HUES6 (cell line): ENCODE measurements around the gene ZNF180.

Experiments used
- H3K27ac ChIP-seq: 2 replicates; pipeline ENCODE4 v1.7.0; 2013; ENCODE audit warnings: low read depth, mild to moderate bottlenecking, low read length, inconsistent platforms
- H3K27me3 ChIP-seq: 2 replicates; pipeline ENCODE4 v1.6.1; 2013; ENCODE audit warnings: low read length; ENCODE audit not compliant: control insufficient read depth, insufficient read depth
- H3K36me3 ChIP-seq: 2 replicates; pipeline ENCODE4 v1.6.1; 2013; ENCODE audit warnings: low read length; ENCODE audit not compliant: control insufficient read depth, insufficient read depth
- H3K4me1 ChIP-seq: 2 replicates; pipeline ENCODE4 v1.6.1; 2013; ENCODE audit warnings: low read length; ENCODE audit not compliant: control insufficient read depth, insufficient read depth
- H3K4me3 ChIP-seq: 2 replicates; pipeline ENCODE4 v1.5.1; 2013; ENCODE audit warnings: low read depth, low read length
- H3K9ac ChIP-seq: one replicate; pipeline ENCODE4 v1.6.1; 2013; ENCODE audit warnings: mild to moderate bottlenecking, low read length
- H3K9me3 ChIP-seq: 2 replicates; pipeline ENCODE4 v1.6.1; 2013; ENCODE audit warnings: low read depth, low read length; ENCODE audit not compliant: control insufficient read depth, insufficient read depth

Gene ZNF180

GRCh38 chr19:44529536-44529935, 29.2 kb upstream of the ZNF180 start, which contains the start of gene CEACAM20:
TSS of gene CEACAM20 (minus strand) at chr19:44529675. CDS start at chr19:44529509, 166 bp downstream.
- Histone ChIP-seq H3K9me3 (no peaks in the 10 kb centered on the region), H3K9ac (no peak within 1 kb of the TSS), H3K27ac (no peak within 1 kb of the TSS), H3K36me3 (no peaks in the 10 kb centered on the region), H3K4me3 (no peak within 1 kb of the TSS), H3K4me1 (no peaks in the 10 kb centered on the region), H3K27me3 (peaks cover 17% of the 10 kb centered on the region; the same call in 1 of the 2 replicates)

- Histone ChIP-seq H3K4me1 (no peaks in the 10 kb centered on the region), H3K27ac (no peak overlapping the region), H3K4me3 (no peak overlapping the region), H3K9ac (no peak overlapping the region), H3K27me3 (peaks cover 31% of the 10 kb centered on the region; the same call in 1 of the 2 replicates), H3K9me3 (no peaks in the 10 kb centered on the region), H3K36me3 (no peaks in the 10 kb centered on the region)
These were observed 27.2 kb upstream of the ZNF180 start for GRCh38 chr19:44527554-44527953.

GRCh38 chr19:44525721-44526430, 25.6 kb upstream of the ZNF180 start:
- H3K4me3 ChIP-seq: no peak overlapping the region
- no peaks in the 10 kb centered on the region for H3K4me1 ChIP-seq
- no peak overlapping the region for H3K9ac ChIP-seq
- H3K27me3 ChIP-seq: peaks cover 28% of the 10 kb centered on the region; the same call in 1 of the 2 replicates
- H3K9me3 ChIP-seq: no peaks in the 10 kb centered on the region; the same call in 1 of the 2 replicates
- H3K36me3 ChIP-seq: no peaks in the 10 kb centered on the region
- H3K27ac ChIP-seq: no peak overlapping the region

- peaks cover 39% of the 10 kb centered on the region; the same call in 1 of the 2 replicates for H3K27me3 ChIP-seq
- H3K36me3 ChIP-seq: no peaks in the 10 kb centered on the region
- H3K4me3 ChIP-seq: no peak overlapping the region
- H3K9me3 ChIP-seq: peaks cover 3% of the 10 kb centered on the region; the same call in 1 of the 2 replicates
- H3K4me1 ChIP-seq: no peaks in the 10 kb centered on the region
- no peak overlapping the region for H3K9ac ChIP-seq
- no peak overlapping the region for H3K27ac ChIP-seq
These were observed 21.0 kb upstream of the ZNF180 start for GRCh38 chr19:44521370-44521769.

- no peak overlapping the region for H3K27ac ChIP-seq
- no peak overlapping the region for H3K9ac ChIP-seq
- H3K9me3 ChIP-seq: peaks cover 3% of the 10 kb centered on the region; the same call in 1 of the 2 replicates
- H3K36me3 ChIP-seq: no peaks in the 10 kb centered on the region
- H3K27me3 ChIP-seq: peaks cover 17% of the 10 kb centered on the region; the same call in 1 of the 2 replicates
- no peak overlapping the region for H3K4me3 ChIP-seq
- H3K4me1 ChIP-seq: no peaks in the 10 kb centered on the region
These were observed 16.8 kb upstream of the ZNF180 start for GRCh38 chr19:44517146-44517545.

- Histone ChIP-seq H3K4me3 (no peak overlapping the region), H3K27me3 (peaks cover 17% of the 10 kb centered on the region; the same call in 1 of the 2 replicates), H3K27ac (no peak overlapping the region), H3K4me1 (no peaks in the 10 kb centered on the region), H3K9ac (no peak overlapping the region), H3K9me3 (peaks cover 3% of the 10 kb centered on the region; the same call in 1 of the 2 replicates), H3K36me3 (no peaks in the 10 kb centered on the region)
These were observed 15.6 kb upstream of the ZNF180 start for GRCh38 chr19:44515907-44516306.

GRCh38 chr19:44515031-44515430, 14.7 kb upstream of the ZNF180 start:
- H3K27me3 ChIP-seq: peaks cover 15% of the 10 kb centered on the region; the same call in 1 of the 2 replicates
- H3K9me3 ChIP-seq: 0 out of 2 replicates have a peak, but pooled peaks cover 3% of the 10 kb centered on the region
- no peak overlapping the region for H3K4me3 ChIP-seq
- H3K9ac ChIP-seq: no peak overlapping the region
- H3K36me3 ChIP-seq: no peaks in the 10 kb centered on the region
- no peaks in the 10 kb centered on the region for H3K4me1 ChIP-seq
- H3K27ac ChIP-seq: no peak overlapping the region

GRCh38 chr19:44512326-44513298, 12.3 kb upstream of the ZNF180 start:
- Histone ChIP-seq H3K9ac (no peak overlapping the region), H3K27ac (no peak overlapping the region), H3K4me3 (no peak overlapping the region), H3K4me1 (no peaks in the 10 kb centered on the region), H3K9me3 (0 out of 2 replicates have a peak, but pooled peaks cover 3% of the 10 kb centered on the region), H3K27me3 (peaks cover 6% of the 10 kb centered on the region; the same call in 1 of the 2 replicates), H3K36me3 (no peaks in the 10 kb centered on the region)

- Histone ChIP-seq H3K4me1 (no peaks in the 10 kb centered on the region), H3K9ac (no peak overlapping the region), H3K27ac (no peak overlapping the region), H3K9me3 (peaks cover 6% of the 10 kb centered on the region; the same call in 1 of the 2 replicates), H3K27me3 (peaks cover 23% of the 10 kb centered on the region), H3K36me3 (no peaks in the 10 kb centered on the region), H3K4me3 (no peak overlapping the region)
These were observed 9.2 kb upstream of the ZNF180 start for GRCh38 chr19:44509478-44509877.

GRCh38 chr19:44499559-44499958, 763 bp downstream of the ZNF180 start:
- Histone ChIP-seq H3K27me3 (peaks cover 8% of the 10 kb centered on the region; the same call in 1 of the 2 replicates), H3K9me3 (peaks cover 46% of the 10 kb centered on the region), H3K4me3 (peak overlapping the region; percentile 77), H3K36me3 (peaks cover 43% of the 10 kb centered on the region), H3K27ac (no peak overlapping the region), H3K9ac (peak overlapping the region; percentile 83), H3K4me1 (no peaks in the 10 kb centered on the region)
